GM19023 (cell line): ENCODE results near the gene EIPR1.

ENCODE experiments used
- ATAC-seq: cut with Tn5 transposase; IDR thresholded peaks from one replicate; pipeline ENCODE4 v1.9.1; 2021; ENCODE audit warnings: mild to moderate bottlenecking, moderate library complexity; ENCODE audit not compliant: unreplicated experiment

The EIPR1 gene

GRCh38 chr2:3168230-3168891 is 209.3 kb downstream of the EIPR1 start:
- ATAC-seq: no peak

GRCh38 chr2:3163401-3163800 is 214.2 kb downstream of the EIPR1 start:
- ATAC-seq: no peak

- ATAC-seq: no peak
Measured at GRCh38 chr2:3162442-3163077, 215.1 kb downstream of the EIPR1 start.

- no peak for ATAC-seq
Measured at GRCh38 chr2:3160751-3161330, 216.8 kb downstream of the EIPR1 start.

- no peak for ATAC-seq
Measured at GRCh38 chr2:3159782-3160545, 217.7 kb downstream of the EIPR1 start.

- no peak for ATAC-seq
Measured at GRCh38 chr2:3154700-3155099, 222.9 kb downstream of the EIPR1 start.

GRCh38 chr2:3154146-3154545 is 223.5 kb downstream of the EIPR1 start:
- no peak for ATAC-seq

GRCh38 chr2:3151153-3151918 is 226.3 kb downstream of the EIPR1 start:
- peak; percentile 42 for ATAC-seq

- no peak for ATAC-seq
Measured at GRCh38 chr2:3149441-3150217, 228.0 kb downstream of the EIPR1 start.

GRCh38 chr2:3148716-3149115 is 228.9 kb downstream of the EIPR1 start:
- ATAC-seq: no peak

- no peak for ATAC-seq
Measured at GRCh38 chr2:3147651-3148530, 229.7 kb downstream of the EIPR1 start.

GRCh38 chr2:3146772-3147650 is 230.6 kb downstream of the EIPR1 start:
- no peak for ATAC-seq

- ATAC-seq: no peak
Measured at GRCh38 chr2:3146175-3146574, 231.4 kb downstream of the EIPR1 start.

- no peak for ATAC-seq
Measured at GRCh38 chr2:3145471-3146021, 232.1 kb downstream of the EIPR1 start.

GRCh38 chr2:3144856-3145255 is 232.8 kb downstream of the EIPR1 start:
- ATAC-seq: no peak

GRCh38 chr2:3143602-3144001 is 234.0 kb downstream of the EIPR1 start:
- ATAC-seq: no peak

GRCh38 chr2:3142961-3143571 is 234.6 kb downstream of the EIPR1 start:
- no peak for ATAC-seq
